IMR-90 (cell line): ENCODE measurements around the gene HCN3. TPM values are rescaled to one million over a fixed set of nuclear protein-coding genes. Genes with fewer than 3 reads are reported as not detected.

ENCODE experiments used
- ATAC-seq: fragments of 200-7000 bp; cut with Tn5 transposase; 2 replicates; pipeline ENCODE4 v1.9.1; 2020; ENCODE audit warnings: low read depth, mild to moderate bottlenecking, moderate library complexity
- BruUV-seq: library from RNA; stranded (reverse); fragments of 400-500 nt; replicated peaks from 2 replicates; lab custom pipeline; 2021; lab: Mats Ljungman, UMichigan
- CTCF ChIA-PET: fragments of 300-600 bp; formaldehyde crosslinking; extraction: SDS; loops from one replicate; lab custom pipeline; 2021; ENCODE audit warnings: antibody characterized with exemption; lab: Yijun Ruan, JAX
- POLR2A ChIA-PET: fragments of 300-600 bp; sonication (Branson Sonifier 250); formaldehyde crosslinking; loops from one replicate; lab custom pipeline; 2022; ENCODE audit warnings: antibody characterized with exemption; ENCODE audit not compliant: unreplicated experiment; lab: Charles Lee
- DNase-seq: peaks from one replicate; pipeline ENCODE4 v3.0.0; 2013
- H2AFZ ChIP-seq: replicated peaks from 2 replicates; pipeline ENCODE3; 2013; ENCODE audit warnings: low read length, mild to moderate bottlenecking; ENCODE audit not compliant: poor library complexity
- H2AK5ac ChIP-seq: 2 replicates; pipeline ENCODE4 v1.6.1; 2013; ENCODE audit warnings: low read depth, low read length, inconsistent platforms
- H2AK9ac ChIP-seq: replicated peaks from 2 replicates; pipeline ENCODE3; 2013; ENCODE audit warnings: mild to moderate bottlenecking, low read depth, low read length, moderate library complexity; ENCODE audit not compliant: poor library complexity
- H2BK120ac ChIP-seq: 2 replicates; pipeline ENCODE4 v1.6.1; 2013; ENCODE audit warnings: low read depth, low read length, inconsistent platforms
- H2BK15ac ChIP-seq: 3 replicates; pipeline ENCODE4 v1.6.1; 2013; ENCODE audit warnings: low read depth, low read length, inconsistent platforms
- H2BK20ac ChIP-seq: 2 replicates; pipeline ENCODE4 v1.6.1; 2013; ENCODE audit warnings: low read depth, mild to moderate bottlenecking, inconsistent platforms, low read length, moderate library complexity
- H2BK5ac ChIP-seq: 2 replicates; pipeline ENCODE4 v1.6.1; 2013; ENCODE audit warnings: mild to moderate bottlenecking, low read depth, low read length, inconsistent platforms; ENCODE audit not compliant: poor library complexity, severe bottlenecking
- H3K14ac ChIP-seq: replicated peaks from 2 replicates; pipeline ENCODE4 v1.6.1; 2013; ENCODE audit warnings: low read depth, low read length, inconsistent platforms
- H3K18ac ChIP-seq: 2 replicates; pipeline ENCODE4 v1.6.1; 2013; ENCODE audit warnings: low read depth, low read length, control low read depth
- H3K23ac ChIP-seq: 2 replicates; pipeline ENCODE4 v1.6.1; 2013; ENCODE audit warnings: low read depth, low read length, inconsistent platforms
- H3K27ac ChIP-seq: 2 replicates; pipeline ENCODE4 v1.5.1; 2013; ENCODE audit warnings: mild to moderate bottlenecking, control low read depth, low read length; ENCODE audit not compliant: insufficient read depth
- H3K27me3 ChIP-seq: 2 replicates; pipeline ENCODE4 v1.6.1; 2013; ENCODE audit warnings: low read length; ENCODE audit not compliant: control insufficient read depth, insufficient read depth
- H3K36me3 ChIP-seq: 2 replicates; pipeline ENCODE4 v1.6.1; 2013; ENCODE audit warnings: low read length, mixed read lengths; ENCODE audit not compliant: control insufficient read depth, insufficient read depth
- H3K4ac ChIP-seq: 2 replicates; pipeline ENCODE4 v1.6.1; 2013; ENCODE audit warnings: low read depth, low read length, inconsistent platforms
- H3K4me1 ChIP-seq: 2 replicates; pipeline ENCODE4 v1.6.1; 2013; ENCODE audit warnings: low read length, mixed read lengths; ENCODE audit not compliant: control insufficient read depth, insufficient read depth
- H3K4me2 ChIP-seq: 2 replicates; pipeline ENCODE4 v1.6.1; 2013; ENCODE audit warnings: low read depth, mild to moderate bottlenecking, control low read depth, low read length, moderate library complexity
- H3K4me3 ChIP-seq: 2 replicates; pipeline ENCODE4 v1.5.1; 2013; ENCODE audit warnings: low read depth, mild to moderate bottlenecking, control low read depth, low read length, moderate library complexity; ENCODE audit not compliant: insufficient read depth
- H3K56ac ChIP-seq: 2 replicates; pipeline ENCODE4 v1.6.1; 2013; ENCODE audit warnings: low read length, inconsistent platforms; ENCODE audit not compliant: insufficient read depth; ENCODE audit errors: extremely low read depth
- H3K79me1 ChIP-seq, 2 experiments: 2 replicates each; pipeline ENCODE4 v1.6.1; 2013; ENCODE audit warnings: low read length in 2 of 2, inconsistent platforms in 1 of 2, low read depth in 1 of 2
- H3K9ac ChIP-seq: 2 replicates; pipeline ENCODE4 v1.6.1; 2013; ENCODE audit warnings: low read depth, low read length, control low read depth
- H3K9me1 ChIP-seq: 2 replicates; pipeline ENCODE4 v1.6.1; 2013; ENCODE audit warnings: low read length, inconsistent platforms; ENCODE audit not compliant: insufficient read depth
- H3K9me3 ChIP-seq: 2 replicates; pipeline ENCODE4 v1.6.1; 2013; ENCODE audit warnings: low read length; ENCODE audit not compliant: control insufficient read depth, insufficient read depth
- H4K20me1 ChIP-seq: 2 replicates; pipeline ENCODE4 v1.6.1; 2013; ENCODE audit warnings: low read length, inconsistent platforms; ENCODE audit not compliant: insufficient read depth
- H4K5ac ChIP-seq: 2 replicates; pipeline ENCODE4 v1.6.1; 2013; ENCODE audit warnings: mild to moderate bottlenecking, low read depth, low read length, control low read depth
- H4K8ac ChIP-seq, 2 experiments: 2 replicates each; pipeline ENCODE4 v1.6.1; 2013; ENCODE audit warnings: low read depth in 2 of 2, low read length in 2 of 2, control low read depth in 1 of 2, inconsistent platforms in 1 of 2
- H4K91ac ChIP-seq: 2 replicates; pipeline ENCODE4 v1.6.1; 2013; ENCODE audit warnings: low read depth, low read length, inconsistent platforms; ENCODE audit not compliant: insufficient read depth
- BHLHE40 ChIP-seq: fragments of 150-350 bp; IDR thresholded peaks from 2 replicates; pipeline ENCODE4 v1.6.1; 2016; ENCODE audit warnings: mild to moderate bottlenecking, low read depth, low read length
- CEBPB ChIP-seq: IDR thresholded peaks from 2 replicates; pipeline ENCODE4 v1.6.1; 2012; ENCODE audit warnings: low read depth, low read length, improper control_type of control experiment
- CHD1 ChIP-seq: IDR thresholded peaks from 2 replicates; pipeline ENCODE4 v1.6.1; 2012; ENCODE audit warnings: low read depth, low read length, improper control_type of control experiment
- FOS ChIP-seq: fragments of 150-350 bp; IDR thresholded peaks from 2 replicates; pipeline ENCODE4 v1.6.1; 2016; ENCODE audit warnings: low read depth, low read length
- MAFK ChIP-seq: IDR thresholded peaks from 2 replicates; pipeline ENCODE4 v1.6.1; 2012; ENCODE audit warnings: low read depth, low read length, improper control_type of control experiment
- MAZ ChIP-seq: IDR thresholded peaks from 2 replicates; pipeline ENCODE4 v1.6.1; 2012; ENCODE audit warnings: low read depth, mild to moderate bottlenecking, low read length, improper control_type of control experiment, moderate library complexity, borderline replicate concordance
- MXI1 ChIP-seq: IDR thresholded peaks from 2 replicates; pipeline ENCODE4 v1.6.1; 2012; ENCODE audit warnings: low read depth, mild to moderate bottlenecking, low read length, moderate library complexity, borderline replicate concordance
- POLR2A ChIP-seq: IDR thresholded peaks from 2 replicates; pipeline ENCODE4 v1.6.1; 2012; ENCODE audit warnings: mild to moderate bottlenecking, low read depth, low read length
- RAD21 ChIP-seq: IDR thresholded peaks from 2 replicates; pipeline ENCODE4 v1.6.1; 2012; ENCODE audit warnings: low read length, improper control_type of control experiment
- RCOR1 ChIP-seq: IDR thresholded peaks from 2 replicates; pipeline ENCODE4 v1.6.1; 2012; ENCODE audit warnings: mild to moderate bottlenecking, low read length, improper control_type of control experiment; ENCODE audit not compliant: insufficient replicate concordance
- RFX5 ChIP-seq: IDR thresholded peaks from 2 replicates; pipeline ENCODE4 v1.8.0; 2012; ENCODE audit warnings: low read depth, mild to moderate bottlenecking, low read length, moderate library complexity
- SMC3 ChIP-seq: fragments of 150-350 bp; IDR thresholded peaks from 2 replicates; pipeline ENCODE4 v1.6.1; 2016; ENCODE audit warnings: low read depth, mild to moderate bottlenecking, antibody characterized with exemption, low read length, moderate library complexity
- WGBS, 2 experiments: methylation state at CpG; one replicate each; pipeline versions ENCODE4 v1.1.5 to v1.1.7; 2013; ENCODE audit warnings: missing lambda C conversion rate in 2 of 2; ENCODE audit not compliant: insufficient read length in 1 of 2; ENCODE audit errors: extremely low coverage in 2 of 2; 5-methylcytosine and 5-hydroxymethylcytosine counted together
- dilution Hi-C: fragments of 300-500 bp; cut with HindIII; formaldehyde crosslinking; loops from one replicate; pipeline ENCODE4 v1.14.3; 2018; ENCODE audit warnings: low sequenced_read_pairs; ENCODE audit not compliant: unreplicated experiment
- in situ Hi-C: fragments of 300-500 bp; cut with MboI; formaldehyde crosslinking; loops from 3 replicates; pipeline ENCODE4 v1.14.3; 2019; ENCODE audit warnings: low sequenced_read_pairs, inconsistent platforms, mixed read lengths
- intact Hi-C: fragments of 100-400 bp; cut with micrococcal nuclease; formaldehyde crosslinking; loops from 2 replicates; pipeline ENCODE4 v1.10.0; 2022
- polyA plus RNA-seq, 3 experiments: library from polyadenylated mRNA; depleted of rRNA; stranded (reverse); fragments of >200 nt; gene quantifications; 2 replicates each; pipeline ENCODE4 v1.2.3, GENCODE V29; 2012; ENCODE audit warnings: low replicate concordance in 1 of 3
- total RNA-seq: library from RNA; depleted of rRNA; stranded (reverse); fragments of >200 nt; gene quantifications from 2 replicates; pipeline ENCODE4 v1.2.3, GENCODE V29; 2012
- TF ChIP-seq, protein P1 (sequence below): fragments of 150-350 bp; IDR thresholded peaks from 2 replicates; pipeline ENCODE4 v1.6.1; 2016; ENCODE audit warnings: low read depth, mild to moderate bottlenecking, low read length, moderate library complexity, borderline replicate concordance
- TF ChIP-seq, protein P2 (sequence below): conservative IDR thresholded peaks from 2 replicates; pipeline ENCODE4 v1.5.1; 2012; ENCODE audit warnings: mild to moderate bottlenecking, low read depth, low read length, improper control_type of control experiment
- TF ChIP-seq, protein P3 (sequence below): fragments of 150-350 bp; IDR thresholded peaks from 2 replicates; pipeline ENCODE4 v1.6.1; 2017; ENCODE audit warnings: mild to moderate bottlenecking, antibody characterized with exemption, low read length, low read depth

The HCN3 gene
- total and polyA plus RNA-seq, 2 of the 4 experiments (the other 2 are of a cell fraction) = 0.36 to 2.7 TPM

DNA sequence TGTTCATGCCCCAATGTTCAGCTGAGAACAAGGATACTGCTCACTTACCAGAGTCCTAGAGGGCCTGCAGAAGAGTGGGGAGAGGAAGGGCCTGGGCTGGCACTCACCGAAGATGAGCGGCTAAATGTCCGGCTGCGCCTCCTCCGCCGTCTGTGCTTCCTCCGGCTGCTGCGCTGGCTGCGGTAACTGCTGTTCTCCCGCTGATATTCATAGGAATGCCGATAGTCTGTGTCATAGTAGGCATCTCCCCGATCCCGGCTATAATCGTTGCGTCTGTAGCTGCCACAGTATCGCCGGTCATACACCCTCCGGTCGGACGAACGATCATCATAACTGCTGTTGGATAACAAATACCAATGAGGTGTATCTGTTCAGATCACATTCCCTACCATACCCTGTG, 7.9 kb upstream of the HCN3 start:
- no peaks in the 10 kb centered on the region for H3K9me3 ChIP-seq
- no peak overlapping the region for H3K23ac ChIP-seq
- H2AK5ac ChIP-seq = no peak overlapping the region
- H2BK20ac ChIP-seq = no peak overlapping the region
- ATAC-seq = no peak
- H3K56ac ChIP-seq = no peak overlapping the region
- H4K20me1 ChIP-seq = peaks cover 14% of the 10 kb centered on the region; the same call in 1 of the 2 replicates
- no peak overlapping the region for H3K14ac ChIP-seq
- H3K4ac ChIP-seq = no peak overlapping the region
- H3K79me1 ChIP-seq = peaks cover 28 to 58% of the 10 kb centered on the region in 2 experiments
- no peak overlapping the region for H2BK15ac ChIP-seq
- no peak overlapping the region for H2AFZ ChIP-seq
- TF ChIP-seq SMC3 (no peak), MAFK (no peak), RFX5 (no peak), MAZ (no peak), RAD21 (no peak), MXI1 (no peak), RCOR1 (no peak), CHD1 (no peak), POLR2A (no peak), BHLHE40 (no peak), FOS (no peak), CEBPB (no peak)
- TF ChIP-seq, protein P1, sequence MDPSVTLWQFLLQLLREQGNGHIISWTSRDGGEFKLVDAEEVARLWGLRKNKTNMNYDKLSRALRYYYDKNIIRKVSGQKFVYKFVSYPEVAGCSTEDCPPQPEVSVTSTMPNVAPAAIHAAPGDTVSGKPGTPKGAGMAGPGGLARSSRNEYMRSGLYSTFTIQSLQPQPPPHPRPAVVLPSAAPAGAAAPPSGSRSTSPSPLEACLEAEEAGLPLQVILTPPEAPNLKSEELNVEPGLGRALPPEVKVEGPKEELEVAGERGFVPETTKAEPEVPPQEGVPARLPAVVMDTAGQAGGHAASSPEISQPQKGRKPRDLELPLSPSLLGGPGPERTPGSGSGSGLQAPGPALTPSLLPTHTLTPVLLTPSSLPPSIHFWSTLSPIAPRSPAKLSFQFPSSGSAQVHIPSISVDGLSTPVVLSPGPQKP = no peak
- TF ChIP-seq, protein P2, sequence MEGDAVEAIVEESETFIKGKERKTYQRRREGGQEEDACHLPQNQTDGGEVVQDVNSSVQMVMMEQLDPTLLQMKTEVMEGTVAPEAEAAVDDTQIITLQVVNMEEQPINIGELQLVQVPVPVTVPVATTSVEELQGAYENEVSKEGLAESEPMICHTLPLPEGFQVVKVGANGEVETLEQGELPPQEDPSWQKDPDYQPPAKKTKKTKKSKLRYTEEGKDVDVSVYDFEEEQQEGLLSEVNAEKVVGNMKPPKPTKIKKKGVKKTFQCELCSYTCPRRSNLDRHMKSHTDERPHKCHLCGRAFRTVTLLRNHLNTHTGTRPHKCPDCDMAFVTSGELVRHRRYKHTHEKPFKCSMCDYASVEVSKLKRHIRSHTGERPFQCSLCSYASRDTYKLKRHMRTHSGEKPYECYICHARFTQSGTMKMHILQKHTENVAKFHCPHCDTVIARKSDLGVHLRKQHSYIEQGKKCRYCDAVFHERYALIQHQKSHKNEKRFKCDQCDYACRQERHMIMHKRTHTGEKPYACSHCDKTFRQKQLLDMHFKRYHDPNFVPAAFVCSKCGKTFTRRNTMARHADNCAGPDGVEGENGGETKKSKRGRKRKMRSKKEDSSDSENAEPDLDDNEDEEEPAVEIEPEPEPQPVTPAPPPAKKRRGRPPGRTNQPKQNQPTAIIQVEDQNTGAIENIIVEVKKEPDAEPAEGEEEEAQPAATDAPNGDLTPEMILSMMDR = no peak
- TF ChIP-seq, protein P3, sequence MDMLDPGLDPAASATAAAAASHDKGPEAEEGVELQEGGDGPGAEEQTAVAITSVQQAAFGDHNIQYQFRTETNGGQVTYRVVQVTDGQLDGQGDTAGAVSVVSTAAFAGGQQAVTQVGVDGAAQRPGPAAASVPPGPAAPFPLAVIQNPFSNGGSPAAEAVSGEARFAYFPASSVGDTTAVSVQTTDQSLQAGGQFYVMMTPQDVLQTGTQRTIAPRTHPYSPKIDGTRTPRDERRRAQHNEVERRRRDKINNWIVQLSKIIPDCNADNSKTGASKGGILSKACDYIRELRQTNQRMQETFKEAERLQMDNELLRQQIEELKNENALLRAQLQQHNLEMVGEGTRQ = no peak
- peaks cover 8% of the 10 kb centered on the region for H3K9me1 ChIP-seq
- H3K4me1 ChIP-seq = no peaks in the 10 kb centered on the region; the same call in 1 of the 2 replicates
- H2BK5ac ChIP-seq = no peak overlapping the region
- DNase-seq = no peak
- no peak overlapping the region for H2AK9ac ChIP-seq
- H4K91ac ChIP-seq = no peak overlapping the region
- ChIA-PET CTCF (no interaction called here), POLR2A (no interaction called here)
- 93% methylated on average over 9 of the region's 21 CpGs; no CpG with 5 or more reads in 1 of the 2 experiments for WGBS, 2 experiments
- H3K27ac ChIP-seq = no peak overlapping the region
- BruUV-seq = no TSS peak
- no peak overlapping the region for H4K8ac ChIP-seq
- H3K36me3 ChIP-seq = peaks cover 44% of the 10 kb centered on the region
- H4K5ac ChIP-seq = no peak overlapping the region
- in situ Hi-C loops (no loop called here), dilution Hi-C loops (no loop called here), intact Hi-C loops (no loop called here)
- H3K27me3 ChIP-seq = no peaks in the 10 kb centered on the region
- H3K4me2 ChIP-seq = no peak overlapping the region
- no peak overlapping the region for H3K9ac ChIP-seq
- H3K4me3 ChIP-seq = no peak overlapping the region
- H2BK120ac ChIP-seq = no peak overlapping the region
- H3K18ac ChIP-seq = no peak overlapping the region
